Lung (tissue), 16 donors: ENCODE data around the gene DUSP10. TPM values are rescaled to one million over a fixed set of nuclear protein-coding genes. Genes with fewer than 3 reads are reported as not detected.
A peak's percentile ranks its signal among the peaks of the same experiment; 100 is the strongest.

Experiments used
- ATAC-seq: fragments of 200-7000 bp; cut with Tn5 transposase; one replicate; pipeline ENCODE4 v1.9.1; 2020; ENCODE audit warnings: moderate number of reproducible peaks; ENCODE audit not compliant: insufficient read depth, low FRiP score
- DNase-seq, 3 donors: peaks; one replicate each; pipeline ENCODE4 v3.0.0-alpha.2; 2013 to 2017
- H3K27ac ChIP-seq, 2 donors: one replicate each; pipeline ENCODE4 v1.5.1; 2013; ENCODE audit warnings: mild to moderate bottlenecking in 2 of 2, moderate library complexity in 2 of 2, control low read depth in 1 of 2, inconsistent platforms in 1 of 2, low read depth in 1 of 2, low read length in 1 of 2
- H3K27me3 ChIP-seq, 3 donors: one replicate each; pipeline ENCODE4 v1.5.1; 2013; ENCODE audit warnings: low read length in 2 of 3; ENCODE audit not compliant: control insufficient read depth in 3 of 3, insufficient read depth in 3 of 3
- H3K36me3 ChIP-seq, 4 donors: one replicate each; pipeline ENCODE4 v1.5.1; 2013; ENCODE audit warnings: low read length in 4 of 4, mild to moderate bottlenecking in 1 of 4, moderate library complexity in 1 of 4; ENCODE audit not compliant: control insufficient read depth in 4 of 4, insufficient read depth in 4 of 4
- H3K4me1 ChIP-seq, 5 donors: one replicate each; pipeline ENCODE4 v1.5.1; 2013; ENCODE audit warnings: low read length in 5 of 5, mild to moderate bottlenecking in 2 of 5, moderate library complexity in 1 of 5; ENCODE audit not compliant: control insufficient read depth in 5 of 5, insufficient read depth in 5 of 5
- H3K4me3 ChIP-seq: one replicate; pipeline ENCODE4 v1.5.1; 2013; ENCODE audit warnings: mild to moderate bottlenecking, control low read depth, moderate library complexity
- H3K9ac ChIP-seq, 2 donors: one replicate each; pipeline ENCODE4 v1.5.1; 2013; ENCODE audit warnings: low read length in 2 of 2, control low read depth in 1 of 2; ENCODE audit not compliant: insufficient read depth in 1 of 2
- H3K9me3 ChIP-seq, 4 donors: one replicate each; pipeline ENCODE4 v1.5.1; 2013; ENCODE audit warnings: low read length in 3 of 4, mild to moderate bottlenecking in 1 of 4, moderate library complexity in 1 of 4; ENCODE audit not compliant: control insufficient read depth in 4 of 4, insufficient read depth in 3 of 4
- WGBS, 2 donors: extraction: QIAGEN DNeasy Blood & Tissue Kit; methylation state at CpG; one replicate each; pipeline ENCODE4 v1.1.7; 2013; 5-methylcytosine and 5-hydroxymethylcytosine counted together
- long read RNA-seq, 5 donors: transcript quantifications; one replicate each; lab custom pipeline, GENCODE V29; 2026
- polyA plus RNA-seq, 2 donors: library from polyadenylated mRNA; stranded (reverse); fragments of 200-250 nt; gene quantifications; one replicate each; pipeline ENCODE4 v1.2.1, GENCODE V29; 2013
- total RNA-seq, 2 donors: library from RNA; depleted of rRNA in 1 of 2; stranded (reverse); fragments of >200 nt in 1 of 2; gene quantifications; one replicate each; pipeline ENCODE4 v1.2.1, GENCODE V29; 2014 to 2021
- TF ChIP-seq, protein P1 (sequence below): IDR thresholded peaks from 2 replicates; pipeline ENCODE4 v1.5.1; 2012; ENCODE audit warnings: mild to moderate bottlenecking; ENCODE audit errors: control extremely low read depth, extremely low read depth
- donor health status: control.
- donor health status: control.
- donor health status: Bipolar disorder and iron deficiency.
- donor health status: healthy.
- donor health status: DM: yes; HTN: yes; CAD: no.

DUSP10 gene
- total RNA-seq: 10 to 100 TPM; 12.0 to 17.2 TPM
- polyA plus RNA-seq: 10 to 100 TPM in 1 of 2 donors, 1 to 10 TPM in 1; 5.3 to 11.0 TPM
- long read RNA-seq, donor 1, partial matches to known transcripts: 0 of 1 reads
- long read RNA-seq, donor 1, other reads (novel, unspliced or antisense): 0 of 1 reads
- long read RNA-seq, donor 2: 0 reads
- long read RNA-seq, donor 3: 0 reads
- long read RNA-seq, donor 4, partial matches to known transcripts: 0 of 1 reads
- long read RNA-seq, donor 4, other reads (novel, unspliced or antisense): 0 of 1 reads
- long read RNA-seq, donor 5, partial matches to known transcripts: 0 of 1 reads
- long read RNA-seq, donor 5, other reads (novel, unspliced or antisense): 0 of 1 reads

DNA sequence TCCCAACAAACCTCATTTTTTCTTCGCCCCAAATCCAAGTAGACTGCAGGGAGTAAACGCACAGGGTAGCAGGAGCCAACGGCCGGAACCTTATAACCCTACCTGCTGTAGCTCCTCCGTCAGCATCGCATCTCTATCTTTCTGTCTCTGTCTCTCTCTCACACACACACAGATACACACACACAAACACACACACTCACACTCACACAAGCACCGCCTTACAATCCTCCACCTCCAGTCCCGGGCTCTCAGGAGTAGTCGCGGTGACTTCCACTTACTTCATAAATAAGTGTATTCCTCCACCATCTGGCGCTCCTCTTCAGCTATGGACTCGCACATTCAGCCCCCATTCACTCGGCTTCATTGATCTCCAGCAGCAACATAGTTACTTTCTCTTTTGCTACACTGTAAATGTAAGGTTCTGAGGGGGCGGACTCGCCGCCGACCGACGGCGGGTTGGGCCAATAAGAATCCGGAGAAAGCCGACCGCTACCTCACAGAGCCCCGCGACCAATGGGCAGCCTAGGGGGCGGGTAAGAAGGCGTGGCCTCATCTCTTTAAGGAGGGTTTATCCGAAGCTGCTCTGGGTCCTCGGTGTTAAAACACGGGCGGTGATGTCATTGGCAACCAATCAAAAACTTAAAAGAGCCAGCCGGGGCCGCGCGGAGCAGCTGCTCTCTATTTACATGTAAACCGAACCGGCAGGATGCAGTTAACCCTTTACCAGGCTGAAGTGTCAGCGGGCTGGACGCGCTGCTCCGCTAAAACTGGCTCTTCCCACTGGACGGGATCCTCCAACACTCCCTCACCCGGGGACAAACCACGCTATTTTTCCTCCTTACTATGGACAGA, at the start of gene DUSP10:
DUSP10 (minus strand) TSS at position 387 of the 852 bp plus-strand sequence. CDS start 2,345 bp downstream, outside the sequence.
- peak; percentile 100 for DNase-seq
- Histone ChIP-seq H3K9me3 (no peaks in the 10 kb centered on the region), H3K36me3 (peaks cover 0 to 12% (median 8%) of the 10 kb centered on the region in 4 donors), H3K4me3 (peak within 1 kb of the TSS; percentile 57), H3K27me3 (no peaks in the 10 kb centered on the region), H3K4me1 (peaks cover 3 to 17% (median 8%) of the 10 kb centered on the region in 5 donors), H3K27ac (peak within 1 kb of the TSS; percentile 98 to 99), H3K9ac (peak within 1 kb of the TSS; percentile 94 to 100)
- 0% methylated on average over 44 of the region's 44 CpGs for WGBS, 2 donors
- TF ChIP-seq, protein P1, sequence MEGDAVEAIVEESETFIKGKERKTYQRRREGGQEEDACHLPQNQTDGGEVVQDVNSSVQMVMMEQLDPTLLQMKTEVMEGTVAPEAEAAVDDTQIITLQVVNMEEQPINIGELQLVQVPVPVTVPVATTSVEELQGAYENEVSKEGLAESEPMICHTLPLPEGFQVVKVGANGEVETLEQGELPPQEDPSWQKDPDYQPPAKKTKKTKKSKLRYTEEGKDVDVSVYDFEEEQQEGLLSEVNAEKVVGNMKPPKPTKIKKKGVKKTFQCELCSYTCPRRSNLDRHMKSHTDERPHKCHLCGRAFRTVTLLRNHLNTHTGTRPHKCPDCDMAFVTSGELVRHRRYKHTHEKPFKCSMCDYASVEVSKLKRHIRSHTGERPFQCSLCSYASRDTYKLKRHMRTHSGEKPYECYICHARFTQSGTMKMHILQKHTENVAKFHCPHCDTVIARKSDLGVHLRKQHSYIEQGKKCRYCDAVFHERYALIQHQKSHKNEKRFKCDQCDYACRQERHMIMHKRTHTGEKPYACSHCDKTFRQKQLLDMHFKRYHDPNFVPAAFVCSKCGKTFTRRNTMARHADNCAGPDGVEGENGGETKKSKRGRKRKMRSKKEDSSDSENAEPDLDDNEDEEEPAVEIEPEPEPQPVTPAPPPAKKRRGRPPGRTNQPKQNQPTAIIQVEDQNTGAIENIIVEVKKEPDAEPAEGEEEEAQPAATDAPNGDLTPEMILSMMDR: peak; percentile 1
- peak; percentile 97 for ATAC-seq

DNA sequence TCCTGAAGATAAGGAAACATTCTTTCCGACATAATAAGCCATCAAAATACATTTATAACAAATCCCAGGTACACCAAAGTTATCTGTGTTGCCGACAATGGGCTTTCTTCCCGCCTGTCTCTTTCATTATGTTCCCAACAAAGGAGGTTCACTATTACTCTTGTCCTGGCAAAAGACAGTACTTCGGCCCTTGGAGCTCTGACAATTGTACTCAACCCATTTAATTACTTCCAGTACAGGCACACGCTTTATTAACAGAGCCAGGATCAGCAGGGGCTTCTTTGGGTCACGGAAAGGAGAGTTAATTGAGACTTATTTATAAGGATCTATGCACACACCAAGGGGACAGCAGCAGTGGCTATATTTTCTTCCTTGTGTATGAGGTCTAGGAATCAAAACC, 46.6 kb upstream of the DUSP10 start:
- H3K9me3 ChIP-seq: no peaks in the 10 kb centered on the region
- H3K4me1 ChIP-seq: no peaks in the 10 kb centered on the region
- H3K36me3 ChIP-seq: no peaks in the 10 kb centered on the region
- H3K27ac ChIP-seq: no peak overlapping the region
- WGBS, 2 donors: 91 to 93% methylated on average over 6 of the region's 6 CpGs
- no peak for ATAC-seq
- H3K4me3 ChIP-seq: no peak overlapping the region
- TF ChIP-seq, protein P1: no peak
- no peak for DNase-seq
- no peak overlapping the region for H3K9ac ChIP-seq
- no peaks in the 10 kb centered on the region for H3K27me3 ChIP-seq

DNA sequence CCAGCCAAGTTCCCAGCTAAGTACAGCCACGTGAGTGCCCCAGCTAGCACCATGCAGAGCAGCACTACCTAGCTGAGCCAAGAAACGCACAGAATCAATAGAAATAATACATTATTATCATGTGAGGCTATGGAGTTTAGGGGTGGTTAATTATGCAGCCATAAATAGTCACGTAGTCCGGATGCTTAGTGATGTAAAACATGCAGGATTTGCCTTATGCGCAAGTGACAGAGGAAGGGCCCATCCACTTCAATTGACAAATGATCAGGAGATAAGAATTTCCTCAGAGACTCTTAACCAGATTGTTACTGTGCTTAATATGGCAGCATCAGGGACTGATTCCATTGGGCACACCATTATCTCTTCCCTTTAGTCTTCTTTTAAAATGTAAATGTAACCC, 44.8 kb upstream of the DUSP10 start:
- no peak overlapping the region for H3K4me3 ChIP-seq
- H3K4me1 ChIP-seq: peaks cover 0 to 2% (median 0%) of the 10 kb centered on the region in 5 donors
- ATAC-seq (no peak), DNase-seq (no peak)
- WGBS, 2 donors: 94 to 96% methylated on average over 5 of the region's 5 CpGs
- no peaks in the 10 kb centered on the region for H3K27me3 ChIP-seq
- no peak overlapping the region for H3K27ac ChIP-seq
- no peak overlapping the region for H3K9ac ChIP-seq
- TF ChIP-seq, protein P1: no peak
- H3K36me3 ChIP-seq: no peaks in the 10 kb centered on the region
- H3K9me3 ChIP-seq: no peaks in the 10 kb centered on the region
